GM18873 (cell line): ENCODE measurements around the gene RHOBTB3.
"Not testable (repeated sequence)": the region's sequence is repeated elsewhere in the genome, so short reads cannot be mapped to it uniquely, and the experiment has no call there.

Experiments
- ATAC-seq: cut with Tn5 transposase; IDR thresholded peaks from one replicate; pipeline ENCODE4 v1.9.1; 2021; ENCODE audit warnings: mild to moderate bottlenecking, moderate library complexity, moderate number of reproducible peaks; ENCODE audit not compliant: unreplicated experiment, low FRiP score

RHOBTB3 gene, protein sequence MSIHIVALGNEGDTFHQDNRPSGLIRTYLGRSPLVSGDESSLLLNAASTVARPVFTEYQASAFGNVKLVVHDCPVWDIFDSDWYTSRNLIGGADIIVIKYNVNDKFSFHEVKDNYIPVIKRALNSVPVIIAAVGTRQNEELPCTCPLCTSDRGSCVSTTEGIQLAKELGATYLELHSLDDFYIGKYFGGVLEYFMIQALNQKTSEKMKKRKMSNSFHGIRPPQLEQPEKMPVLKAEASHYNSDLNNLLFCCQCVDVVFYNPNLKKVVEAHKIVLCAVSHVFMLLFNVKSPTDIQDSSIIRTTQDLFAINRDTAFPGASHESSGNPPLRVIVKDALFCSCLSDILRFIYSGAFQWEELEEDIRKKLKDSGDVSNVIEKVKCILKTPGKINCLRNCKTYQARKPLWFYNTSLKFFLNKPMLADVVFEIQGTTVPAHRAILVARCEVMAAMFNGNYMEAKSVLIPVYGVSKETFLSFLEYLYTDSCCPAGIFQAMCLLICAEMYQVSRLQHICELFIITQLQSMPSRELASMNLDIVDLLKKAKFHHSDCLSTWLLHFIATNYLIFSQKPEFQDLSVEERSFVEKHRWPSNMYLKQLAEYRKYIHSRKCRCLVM

DNA sequence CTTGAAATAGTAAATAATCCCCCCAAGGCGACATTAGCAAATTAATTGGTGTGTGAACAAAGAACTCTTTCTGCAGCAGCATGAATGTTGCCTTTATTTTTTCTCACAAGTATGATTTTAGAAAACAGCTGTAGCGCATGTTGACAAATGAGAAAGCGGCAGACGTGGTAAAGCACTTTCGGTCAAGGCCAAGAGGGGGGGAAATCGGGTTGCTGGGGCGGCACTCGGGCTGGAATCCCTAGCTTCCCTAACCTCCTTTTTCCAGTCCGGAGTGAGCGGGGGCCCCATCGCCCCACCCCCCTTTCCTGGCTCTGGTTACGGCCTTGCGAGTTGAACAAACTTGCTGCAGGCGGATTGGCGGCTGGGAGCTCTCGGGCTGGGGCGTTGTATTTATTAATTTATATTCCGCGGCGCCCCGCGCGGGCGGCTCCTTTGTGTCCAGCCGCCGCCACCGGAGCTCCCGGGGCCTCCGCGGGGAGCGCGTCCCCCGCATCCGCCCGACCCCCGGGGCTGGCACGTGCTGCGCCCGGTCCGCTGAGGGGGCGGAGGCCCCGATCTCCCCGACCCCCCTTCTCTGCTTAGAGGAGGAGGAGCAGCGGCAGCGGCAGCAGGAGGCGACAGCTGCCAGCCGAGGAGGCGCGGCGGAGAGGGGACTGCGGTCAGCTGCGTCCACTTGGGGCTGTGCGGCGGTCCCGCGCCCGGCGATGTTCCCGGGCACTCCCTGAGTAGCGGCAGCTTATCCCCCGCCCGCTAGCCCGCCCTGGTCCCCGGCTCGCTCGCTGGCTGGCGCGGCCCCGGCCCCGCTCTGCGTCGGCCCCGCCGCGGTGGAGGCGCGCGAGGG is at the start of gene RHOBTB3:
TSS of gene RHOBTB3 (plus strand) at position 607 of the 841 bp plus-strand sequence. CDS start 347 bp downstream, outside the sequence.
- no peak for ATAC-seq

DNA sequence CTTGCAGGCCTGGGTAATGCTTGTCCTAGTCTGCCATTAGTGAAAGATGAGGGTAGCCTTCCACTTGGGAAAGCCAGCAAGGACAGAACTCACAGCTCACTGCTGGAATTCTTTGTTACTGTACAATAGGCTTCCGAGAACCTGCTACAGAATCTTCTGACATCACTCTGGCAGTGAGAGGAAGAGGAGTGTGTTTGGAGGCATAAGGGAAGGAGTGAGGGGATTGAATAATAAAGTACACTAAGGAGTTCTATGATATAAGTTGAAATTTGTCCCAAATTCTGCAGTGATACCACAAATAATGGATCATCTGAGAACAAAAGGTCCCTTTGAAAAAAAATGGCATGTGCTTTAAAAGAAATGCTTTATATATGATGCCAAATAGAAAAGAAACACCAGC is 48.2 kb upstream of the RHOBTB3 start, which contains the start of gene SPATA9:
TSS of gene SPATA9 (minus strand) at position 101 of the 400 bp plus-strand sequence. CDS start 137 bp downstream, outside the sequence.
- no peak for ATAC-seq

- ATAC-seq: no peak
Measured at GRCh38 chr5:95684361-95684760, 46.8 kb upstream of the RHOBTB3 start.

- no peak for ATAC-seq
Measured at GRCh38 chr5:95686651-95687050, 44.5 kb upstream of the RHOBTB3 start.

- ATAC-seq: no peak
Measured at GRCh38 chr5:95689680-95690079, 41.5 kb upstream of the RHOBTB3 start.

DNA sequence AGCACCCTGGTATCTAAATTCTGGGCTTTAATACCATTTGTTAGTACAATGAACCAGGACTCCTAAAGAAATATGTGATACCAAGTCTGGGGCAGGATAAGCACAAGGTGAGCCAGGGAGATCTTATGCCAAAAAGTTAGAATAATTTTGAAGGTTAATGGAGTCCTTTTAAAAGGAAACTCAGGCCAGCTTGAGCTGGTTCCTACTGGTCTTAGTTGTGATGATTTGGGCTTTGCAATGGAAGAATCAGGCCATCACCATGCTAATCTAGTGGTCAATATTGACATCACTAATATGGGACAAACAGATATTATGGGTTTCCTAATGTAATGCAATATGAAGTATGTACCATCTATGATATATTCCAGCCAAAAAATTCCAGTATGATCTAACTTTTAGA is 40.8 kb upstream of the RHOBTB3 start:
- no peak for ATAC-seq

DNA sequence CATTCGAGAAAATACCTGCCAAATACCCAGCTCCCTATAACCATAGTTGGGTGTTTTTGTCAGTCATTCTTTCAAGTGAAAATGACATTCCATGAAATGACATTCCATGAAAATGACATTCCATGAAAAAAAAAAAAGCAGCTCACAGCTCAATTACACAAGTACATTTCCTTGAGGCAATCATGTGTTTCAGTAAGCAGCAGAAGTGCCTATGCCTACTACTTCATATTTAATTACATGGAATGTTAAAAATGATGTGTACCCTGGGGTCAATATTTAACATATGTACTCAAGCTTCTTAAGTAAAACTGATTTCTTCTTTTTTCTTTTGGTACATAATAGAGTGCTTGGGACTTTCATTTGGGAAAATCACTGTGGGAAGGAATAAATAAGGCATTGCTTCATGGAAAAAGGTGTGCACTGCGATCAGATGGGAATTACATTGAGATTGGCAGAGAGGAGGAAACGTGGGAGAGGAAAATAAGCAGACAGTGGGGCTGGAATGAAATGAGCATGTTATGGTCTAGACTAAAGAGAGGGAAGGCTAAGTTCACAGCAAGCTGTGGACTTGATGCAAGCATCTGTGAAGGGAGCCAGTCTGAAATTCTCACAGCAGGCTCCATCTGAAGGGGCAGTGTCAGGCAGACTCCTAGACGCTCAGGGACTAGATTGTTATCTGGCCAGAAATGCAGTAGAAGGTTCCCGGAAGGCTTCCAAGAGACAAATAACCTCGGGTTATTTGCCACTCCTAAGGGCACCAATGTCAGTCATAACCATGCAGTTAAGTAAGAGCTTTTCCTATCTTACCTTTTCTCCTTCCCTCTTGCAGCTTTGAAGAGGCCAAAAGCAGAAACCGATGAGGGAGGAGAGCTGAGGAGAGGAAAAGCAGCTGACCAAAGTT is 33.1 kb upstream of the RHOBTB3 start:
- ATAC-seq: no peak

- ATAC-seq: no peak
Measured at GRCh38 chr5:95699337-95699736, 31.8 kb upstream of the RHOBTB3 start.

- ATAC-seq: no peak
Measured at GRCh38 chr5:95701074-95701473, 30.1 kb upstream of the RHOBTB3 start.

- ATAC-seq: no peak
Measured at GRCh38 chr5:95704150-95704549, 27.0 kb upstream of the RHOBTB3 start.

- ATAC-seq: not testable (repeated sequence)
Measured at GRCh38 chr5:95706196-95706595, 24.9 kb upstream of the RHOBTB3 start.

- no peak for ATAC-seq
Measured at GRCh38 chr5:95707055-95707454, 24.1 kb upstream of the RHOBTB3 start.

DNA sequence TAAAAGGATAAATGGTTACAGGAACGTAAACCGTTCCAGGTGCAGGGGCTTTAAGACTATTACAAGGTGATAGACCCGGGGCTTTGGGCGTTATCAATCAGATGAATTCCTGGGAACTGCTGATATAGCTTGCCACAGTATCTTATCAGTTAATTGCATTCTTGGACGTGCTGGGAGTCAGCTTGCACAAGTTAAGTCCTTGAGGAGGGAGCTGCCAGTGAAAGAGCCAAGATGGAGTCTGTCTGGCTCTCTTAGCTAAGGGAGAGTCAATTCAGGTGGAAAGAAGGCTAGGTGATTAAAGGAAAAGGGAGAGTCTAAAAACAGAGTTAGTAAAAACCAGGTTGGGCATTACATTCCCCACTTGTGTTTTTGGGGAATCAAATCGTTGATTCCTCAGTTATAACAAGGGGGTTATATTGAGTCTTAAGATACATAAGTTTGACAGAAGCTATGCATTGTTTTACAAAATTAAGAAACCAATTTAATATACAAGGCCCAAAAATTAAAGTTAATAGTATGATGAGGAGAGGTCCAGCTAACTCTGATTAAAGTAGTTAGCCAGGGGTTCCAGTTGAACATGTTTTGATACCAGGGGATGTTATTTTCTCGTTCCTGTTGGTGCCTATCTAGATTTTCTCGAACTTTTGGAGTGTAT is 23.5 kb upstream of the RHOBTB3 start:
- not testable (repeated sequence) for ATAC-seq

GRCh38 chr5:95708876-95709275 is 22.3 kb upstream of the RHOBTB3 start:
- no peak for ATAC-seq

DNA sequence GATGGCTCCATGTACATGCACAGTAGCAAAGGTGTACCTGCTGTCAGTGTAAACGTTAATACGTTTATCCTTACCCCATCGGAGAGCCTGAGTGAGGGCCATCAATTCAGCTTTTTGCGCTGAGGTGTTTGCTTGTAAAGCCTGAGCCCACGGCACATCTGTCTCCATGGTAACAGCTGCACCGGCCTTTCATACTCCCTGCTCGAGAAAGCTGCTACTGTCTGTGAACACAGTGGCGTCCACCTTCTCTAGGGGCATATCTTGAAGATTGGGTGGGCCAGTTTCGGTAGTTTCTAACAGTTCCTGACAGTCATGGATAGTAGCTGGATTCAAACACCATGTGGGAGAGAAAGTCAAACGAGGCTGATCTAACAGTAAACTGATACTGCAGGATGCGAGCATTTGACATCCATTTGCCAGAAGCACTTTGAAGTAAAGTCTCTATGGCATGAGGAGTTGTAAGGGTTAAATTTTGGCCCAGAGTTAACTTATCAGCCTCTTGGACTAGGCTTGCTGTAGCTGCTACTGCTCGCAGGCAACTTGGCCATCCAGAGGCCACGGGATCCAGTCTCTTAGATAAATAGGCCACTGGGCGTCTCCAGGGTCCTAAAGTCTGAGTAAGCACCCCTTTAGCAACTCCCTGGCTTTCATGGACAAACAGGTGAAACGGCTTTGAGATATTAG is 21.0 kb upstream of the RHOBTB3 start:
- no peak for ATAC-seq

DNA sequence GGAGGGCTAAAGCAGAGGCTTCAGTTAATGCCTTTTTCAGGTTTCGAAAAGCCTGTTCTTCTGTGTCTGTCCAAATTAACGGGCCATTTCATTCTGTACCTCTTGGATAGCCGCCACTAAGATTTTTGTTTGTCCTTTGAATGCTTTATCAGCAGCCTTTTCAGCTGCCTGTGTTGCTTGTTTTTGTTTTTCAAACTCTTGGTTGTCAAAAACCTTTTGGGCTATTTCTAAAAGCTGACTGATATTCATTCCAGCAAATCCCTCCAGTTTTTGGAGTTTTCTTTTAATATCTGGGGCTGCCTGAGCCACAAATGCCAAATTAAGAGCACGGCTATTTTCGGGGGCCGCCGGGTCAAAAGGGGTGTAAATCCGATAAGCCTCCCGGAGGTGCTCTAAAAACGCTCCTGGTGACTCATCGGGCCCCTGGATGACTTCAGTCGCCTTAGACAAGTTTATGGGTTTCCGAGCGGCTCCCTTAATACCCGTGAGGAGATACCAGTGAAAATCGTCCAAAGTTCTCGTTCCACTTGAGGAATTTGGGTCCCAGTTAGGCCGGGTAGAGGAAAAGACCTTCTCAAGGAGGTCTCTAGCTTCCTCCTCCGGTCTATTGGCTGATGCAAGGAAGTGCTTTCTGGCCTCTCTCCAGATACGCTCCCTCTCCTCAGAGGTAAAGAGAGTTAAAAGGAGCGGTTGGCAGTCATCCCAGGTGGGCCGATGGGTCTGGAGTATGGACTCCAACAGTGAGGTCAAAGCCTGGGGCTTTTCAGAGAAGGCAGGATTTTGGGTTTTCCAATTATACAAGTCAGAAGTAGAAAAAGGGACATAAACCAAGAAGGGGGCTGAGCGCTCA is 20.3 kb upstream of the RHOBTB3 start:
- ATAC-seq: not testable (repeated sequence)

DNA sequence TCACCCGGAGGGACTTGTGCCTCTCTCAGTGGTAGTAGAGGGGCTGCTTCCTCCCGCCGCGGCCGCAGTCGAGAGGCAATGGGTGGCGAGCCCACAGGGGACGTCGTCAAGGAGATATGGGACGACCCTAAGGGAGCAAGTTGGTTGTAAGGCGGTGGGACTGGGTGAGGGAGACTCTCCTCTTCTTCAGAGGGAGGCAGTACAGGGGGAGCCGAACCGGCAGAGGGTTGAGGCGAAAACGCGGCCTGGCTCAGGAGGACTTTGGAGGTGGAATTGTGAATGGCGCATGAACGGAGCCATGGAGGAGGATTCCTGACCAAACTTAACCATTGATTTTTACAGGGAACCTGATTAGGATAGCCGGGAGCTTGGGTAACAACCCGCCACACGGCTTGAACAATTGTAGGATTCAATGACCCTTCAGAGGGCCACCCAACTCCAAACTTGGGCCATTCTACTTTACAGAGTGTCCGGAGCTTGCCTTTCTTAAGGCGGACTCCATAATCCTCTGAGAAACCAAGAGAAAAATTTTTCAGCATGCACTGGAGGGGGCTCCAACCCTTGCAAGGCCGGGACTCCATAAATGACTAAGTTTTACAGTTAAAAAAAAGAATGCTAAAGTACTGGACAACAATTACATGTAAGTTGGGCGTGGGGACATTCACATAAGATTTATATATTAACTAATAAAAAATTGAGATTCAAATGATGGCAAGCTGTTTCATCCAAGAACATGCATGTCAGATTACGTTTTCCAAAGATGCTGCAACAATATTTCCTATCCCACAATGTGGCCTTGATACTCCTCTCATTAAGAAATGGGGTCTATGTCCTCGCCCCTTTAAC is 19.4 kb upstream of the RHOBTB3 start:
- no peak for ATAC-seq
